Astrocyte (in vitro differentiated cells and primary cell): ENCODE results near the gene PTRH1.

Experiments used
- EZH2 ChIP-seq: IDR thresholded peaks from 2 replicates; pipeline ENCODE4 v1.6.1; 2012; ENCODE audit warnings: mild to moderate bottlenecking, low read length, inconsistent platforms; ENCODE audit not compliant: insufficient read depth
- TF ChIP-seq, protein P1 (sequence below): IDR thresholded peaks from 2 replicates; pipeline ENCODE4 v1.5.1; 2011; ENCODE audit warnings: low read depth, mild to moderate bottlenecking, inconsistent platforms, low read length, moderate library complexity; ENCODE audit not compliant: insufficient read depth

GRCh38 chr9:127723013-127723412, 7.5 kb upstream of the PTRH1 start:
- TF ChIP-seq, protein P1, sequence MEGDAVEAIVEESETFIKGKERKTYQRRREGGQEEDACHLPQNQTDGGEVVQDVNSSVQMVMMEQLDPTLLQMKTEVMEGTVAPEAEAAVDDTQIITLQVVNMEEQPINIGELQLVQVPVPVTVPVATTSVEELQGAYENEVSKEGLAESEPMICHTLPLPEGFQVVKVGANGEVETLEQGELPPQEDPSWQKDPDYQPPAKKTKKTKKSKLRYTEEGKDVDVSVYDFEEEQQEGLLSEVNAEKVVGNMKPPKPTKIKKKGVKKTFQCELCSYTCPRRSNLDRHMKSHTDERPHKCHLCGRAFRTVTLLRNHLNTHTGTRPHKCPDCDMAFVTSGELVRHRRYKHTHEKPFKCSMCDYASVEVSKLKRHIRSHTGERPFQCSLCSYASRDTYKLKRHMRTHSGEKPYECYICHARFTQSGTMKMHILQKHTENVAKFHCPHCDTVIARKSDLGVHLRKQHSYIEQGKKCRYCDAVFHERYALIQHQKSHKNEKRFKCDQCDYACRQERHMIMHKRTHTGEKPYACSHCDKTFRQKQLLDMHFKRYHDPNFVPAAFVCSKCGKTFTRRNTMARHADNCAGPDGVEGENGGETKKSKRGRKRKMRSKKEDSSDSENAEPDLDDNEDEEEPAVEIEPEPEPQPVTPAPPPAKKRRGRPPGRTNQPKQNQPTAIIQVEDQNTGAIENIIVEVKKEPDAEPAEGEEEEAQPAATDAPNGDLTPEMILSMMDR, result no peak
- no peak for TF ChIP-seq EZH2
